Measurements from ENCODE around the gene CATSPERE.

GRCh38 chr1:244466724-244467123 lies 5.7 kb downstream of the CATSPERE start:
- TF ChIP-seq ZNF565 (CRISPR knock-in tag; conservative IDR thresholded peaks at IDR 0.05; ENCODE audit: low read depth) (no peak), CSRNP3 (CRISPR knock-in tag; IDR thresholded peaks at IDR 0.05) (no peak), GLIS3 (CRISPR knock-in tag; IDR thresholded peaks at IDR 0.05) (no peak), RARB (CRISPR knock-in tag; IDR thresholded peaks at IDR 0.05) (no peak), CREB5 (CRISPR knock-in tag; IDR thresholded peaks at IDR 0.05; ENCODE audit: low read depth) (no peak), OSR1 (CRISPR knock-in tag; IDR thresholded peaks at IDR 0.05) (no peak), ZFP30 (CRISPR knock-in tag; IDR thresholded peaks at IDR 0.05) (no peak), TCF4 (CRISPR knock-in tag; IDR thresholded peaks at IDR 0.05; ENCODE audit: borderline replicate concordance) (no peak), PATZ1 (CRISPR knock-in tag; IDR thresholded peaks at IDR 0.05; ENCODE audit: borderline replicate concordance) (no peak)

All from SK-N-SH treated with all-trans-retinoic acid at 6 μM for 48 hours (cell line).